ENCODE results near the gene TUBA4B.
A peak's percentile ranks its signal among the peaks of the same experiment; 100 is the strongest.

Gene TUBA4B

GRCh38 chr2:219218732-219219701 is 34.0 kb upstream of the TUBA4B start, which contains the start of gene ABCB6:
TSS of gene ABCB6 (minus strand) at chr2:219218958. CDS start at chr2:219218673, 285 bp downstream.
- peak; percentile 90 for DNase-seq

GRCh38 chr2:219219784-219220532 is 33.1 kb upstream of the TUBA4B start:
- DNase-seq: no peak

GRCh38 chr2:219220652-219221402 is 32.2 kb upstream of the TUBA4B start:
- DNase-seq: no peak

- DNase-seq: no peak
Measured at GRCh38 chr2:219221957-219222518, 31.0 kb upstream of the TUBA4B start.

GRCh38 chr2:219223831-219224610 is 29.0 kb upstream of the TUBA4B start:
- DNase-seq: no peak

GRCh38 chr2:219225350-219225749 is 27.7 kb upstream of the TUBA4B start:
- DNase-seq: no peak

GRCh38 chr2:219228041-219228910 is 24.8 kb upstream of the TUBA4B start:
- no peak for DNase-seq

GRCh38 chr2:219228911-219229304 is 24.1 kb upstream of the TUBA4B start:
- DNase-seq: peak; percentile 11

- peak; percentile 99 for DNase-seq
Measured at GRCh38 chr2:219229305-219230058, 23.6 kb upstream of the TUBA4B start, which contains the start of the genes ANKZF1 and ATG9A. TSS of gene ANKZF1 (plus strand) at chr2:219229806. CDS start at chr2:219230258, 452 bp downstream. TSS of gene ATG9A (minus strand) at chr2:219229636. CDS start at chr2:219228024, 1,612 bp downstream.

GRCh38 chr2:219230059-219230540 is 22.9 kb upstream of the TUBA4B start:
- peak; percentile 60 for DNase-seq

GRCh38 chr2:219234331-219234730 is 18.7 kb upstream of the TUBA4B start:
- DNase-seq: no peak

GRCh38 chr2:219243291-219243761 is 9.7 kb upstream of the TUBA4B start:
- DNase-seq: no peak

GRCh38 chr2:219244789-219245147 is 8.3 kb upstream of the TUBA4B start:
- no peak for DNase-seq

GRCh38 chr2:219245148-219245898 is 7.7 kb upstream of the TUBA4B start, which contains the start of the genes GLB1L and STK16:
TSS of gene GLB1L (minus strand) at chr2:219245444. CDS start at chr2:219243573, 1,871 bp downstream.
TSS of gene STK16 (plus strand) at chr2:219245479. CDS start at chr2:219246000, 521 bp downstream.
- peak; percentile 89 for DNase-seq

GRCh38 chr2:219245899-219246230 is 7.2 kb upstream of the TUBA4B start:
- DNase-seq: no peak

- DNase-seq: no peak
Measured at GRCh38 chr2:219246559-219246958, 6.5 kb upstream of the TUBA4B start.

- peak; percentile 66 for DNase-seq
Measured at GRCh38 chr2:219247678-219248642, 5.1 kb upstream of the TUBA4B start.
